NCI-H748 (cell line): ENCODE measurements around the gene CASK.
"Not testable (repeated sequence)": the region's sequence is repeated elsewhere in the genome, so short reads cannot be mapped to it uniquely, and the experiment has no call there.

Experiments used
- DNase-seq: peaks from one replicate; lab custom pipeline; 2025; ENCODE audit not compliant: unreplicated experiment; lab: John Stamatoyannopoulos, UW

The CASK gene

GRCh38 chrX:41703574-41704029, 219.8 kb downstream of the CASK start:
- no peak for DNase-seq

- no peak for DNase-seq
These were observed 227.9 kb downstream of the CASK start for GRCh38 chrX:41695426-41695825.

- no peak for DNase-seq
These were observed 230.3 kb downstream of the CASK start for GRCh38 chrX:41693024-41693423.

- DNase-seq: no peak
These were observed 231.1 kb downstream of the CASK start for GRCh38 chrX:41692162-41692749.

- DNase-seq: no peak
These were observed 233.6 kb downstream of the CASK start for GRCh38 chrX:41689711-41690110.

- DNase-seq: no peak
These were observed 234.5 kb downstream of the CASK start, which contains the start of gene GPR34 for GRCh38 chrX:41688835-41689234. Gene GPR34 (plus strand): TSS chrX:41688973. CDS start chrX:41695634, 6,661 bp downstream.

- no peak for DNase-seq
These were observed 235.2 kb downstream of the CASK start for GRCh38 chrX:41688156-41688555.

- DNase-seq: no peak
These were observed 236.6 kb downstream of the CASK start for GRCh38 chrX:41686788-41687187.

GRCh38 chrX:41684940-41685339, 238.4 kb downstream of the CASK start:
- DNase-seq: no peak

- DNase-seq: no peak
These were observed 239.2 kb downstream of the CASK start for GRCh38 chrX:41684138-41684537.

GRCh38 chrX:41677183-41678060, 245.9 kb downstream of the CASK start:
- no peak for DNase-seq

- not testable (repeated sequence) for DNase-seq
These were observed 247.0 kb downstream of the CASK start for GRCh38 chrX:41676361-41676760.

GRCh38 chrX:41672643-41673042, 250.7 kb downstream of the CASK start:
- no peak for DNase-seq

- DNase-seq: no peak
These were observed 252.3 kb downstream of the CASK start for GRCh38 chrX:41671082-41671481.

GRCh38 chrX:41670112-41670511, 253.2 kb downstream of the CASK start:
- DNase-seq: no peak

GRCh38 chrX:41667631-41668030, 255.7 kb downstream of the CASK start:
- no peak for DNase-seq

GRCh38 chrX:41666251-41666650, 257.1 kb downstream of the CASK start:
- DNase-seq: no peak

GRCh38 chrX:41665686-41666085, 257.7 kb downstream of the CASK start:
- no peak for DNase-seq

- DNase-seq: no peak
These were observed 258.4 kb downstream of the CASK start for GRCh38 chrX:41664908-41665307.

GRCh38 chrX:41664375-41664901, 258.9 kb downstream of the CASK start:
- no peak for DNase-seq

- DNase-seq: no peak
These were observed 261.8 kb downstream of the CASK start for GRCh38 chrX:41661366-41662095.
